MG63 (cell line): ENCODE data around the gene SUPT6H. TPM values are rescaled to one million over a fixed set of nuclear protein-coding genes. Genes with fewer than 3 reads are reported as not detected.
A peak's percentile ranks its signal among the peaks of the same experiment; 100 is the strongest.
"Not testable (repeated sequence)": the region's sequence is repeated elsewhere in the genome, so short reads cannot be mapped to it uniquely, and the experiment has no call there.

Experiments
- DNase-seq: peaks from one replicate; pipeline ENCODE4 v3.0.0-alpha.2; 2020
- H3K27me3 ChIP-seq: fragments of 250-450 bp; sonication (Bioruptor Pico); 2 replicates; pipeline ENCODE4 v1.5.1; 2020; ENCODE audit warnings: mild to moderate bottlenecking, moderate library complexity
- H3K36me3 ChIP-seq: fragments of 250-450 bp; sonication (Bioruptor Pico); 2 replicates; pipeline ENCODE4 v1.5.1; 2020; ENCODE audit warnings: mild to moderate bottlenecking, moderate library complexity
- H3K4me3 ChIP-seq: fragments of 250-450 bp; sonication (Bioruptor Pico); 2 replicates; pipeline ENCODE4 v1.5.1; 2020; ENCODE audit warnings: mild to moderate bottlenecking, moderate library complexity
- H3K9me3 ChIP-seq: fragments of 250-450 bp; sonication (Bioruptor Pico); 2 replicates; pipeline ENCODE4 v1.5.1; 2020; ENCODE audit warnings: mild to moderate bottlenecking, moderate library complexity
- total RNA-seq: library from RNA; depleted of rRNA; stranded (reverse); fragments of >200 nt; shearing (Covaris generic); gene quantifications from 2 replicates; pipeline ENCODE4 v1.2.3, GENCODE V29; 2014; ENCODE audit warnings: low replicate concordance

The SUPT6H gene
- total RNA-seq, 1 experiment from 2014 or later, result 27.6 TPM

DNA sequence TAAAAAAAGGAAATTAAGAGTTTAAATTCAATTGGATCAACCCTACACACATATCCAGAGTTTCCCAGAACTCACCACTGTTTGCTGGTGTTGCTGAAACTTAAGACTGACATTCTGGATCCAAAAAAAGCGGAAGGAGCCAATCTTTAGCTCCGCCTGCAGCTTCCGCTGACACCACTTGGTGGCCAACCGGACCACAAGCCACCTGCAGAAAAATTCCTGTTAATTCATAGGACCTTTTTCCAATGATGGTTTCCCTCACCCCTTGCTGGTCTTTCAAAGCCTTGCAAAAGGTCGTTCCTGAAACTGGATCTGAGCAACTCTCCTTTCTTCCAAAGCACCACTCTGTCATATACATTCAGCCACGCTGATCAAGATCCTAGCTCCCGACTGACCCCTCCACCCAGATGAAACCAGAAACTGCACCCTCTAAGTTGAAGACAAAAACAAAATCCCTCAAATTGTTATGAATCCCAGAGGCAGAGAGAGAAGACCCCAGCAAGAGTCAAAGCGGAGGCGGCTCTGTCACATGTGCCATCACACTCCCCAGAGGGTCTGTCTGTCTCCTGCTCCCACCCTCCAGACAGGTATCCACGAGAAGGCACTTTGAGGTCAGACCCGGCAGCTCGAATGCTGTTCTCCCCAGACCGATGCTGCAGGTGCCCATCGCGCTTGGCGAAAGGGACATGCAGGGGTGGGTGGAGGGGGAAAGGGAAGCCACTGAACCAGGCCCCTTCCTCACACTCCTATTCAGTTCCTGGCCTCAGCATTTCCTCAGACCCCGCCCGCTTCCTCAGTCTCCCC lies 17.8 kb upstream of the SUPT6H start:
- Histone ChIP-seq H3K4me3 (peak overlapping the region; percentile 70), H3K9me3 (no peaks in the 10 kb centered on the region), H3K36me3 (peaks cover 68% of the 10 kb centered on the region), H3K27me3 (no peaks in the 10 kb centered on the region)
- peak; percentile 47 for DNase-seq

DNA sequence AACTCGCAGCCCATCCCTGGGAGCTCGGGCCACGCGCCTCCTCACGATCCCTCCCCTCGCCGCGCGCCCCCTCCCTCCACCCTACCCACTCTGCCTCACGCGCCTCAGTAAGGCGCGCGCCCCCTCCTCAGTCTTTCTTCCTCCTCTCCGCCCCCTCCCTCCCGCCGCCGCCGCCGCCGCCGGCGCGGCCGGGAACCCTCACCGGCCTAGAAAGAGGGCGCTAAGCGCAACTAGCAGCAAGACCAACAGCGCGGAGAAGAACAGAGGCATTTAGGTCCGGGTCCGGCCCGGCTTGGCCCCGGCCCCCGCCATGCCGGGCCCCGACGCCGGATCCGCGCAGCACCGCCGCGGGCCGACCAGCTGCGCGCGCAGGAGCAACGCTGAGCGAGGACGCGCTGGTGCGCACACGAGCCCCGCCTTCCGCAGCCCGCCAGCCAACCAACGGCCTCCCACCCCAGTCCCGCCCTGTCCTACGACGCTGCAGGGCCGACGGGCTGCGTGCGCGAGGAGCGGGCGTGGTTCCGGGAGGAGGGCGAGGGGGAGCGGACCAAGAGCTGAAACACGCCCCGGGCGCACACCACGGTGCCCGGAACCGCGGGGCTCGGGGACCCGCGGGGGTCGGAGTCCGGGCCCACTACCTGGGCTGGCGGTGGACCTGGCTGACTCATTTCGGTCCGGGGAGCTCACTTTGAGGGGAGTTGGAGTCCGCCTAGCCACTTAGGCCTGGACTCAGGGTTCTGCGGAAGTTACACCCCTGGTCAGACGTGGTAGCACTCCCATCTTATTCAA lies 17.0 kb upstream of the SUPT6H start, which contains the start of gene BLTP2:
TSS of gene BLTP2 (minus strand) at position 372 of the 789 bp plus-strand sequence. CDS start at position 270, 102 bp downstream.
- Histone ChIP-seq H3K27me3 (no peaks in the 10 kb centered on the region), H3K36me3 (peaks cover 65% of the 10 kb centered on the region), H3K9me3 (no peaks in the 10 kb centered on the region), H3K4me3 (peak within 1 kb of the TSS; percentile 70)
- DNase-seq, result peak; percentile 97

DNA sequence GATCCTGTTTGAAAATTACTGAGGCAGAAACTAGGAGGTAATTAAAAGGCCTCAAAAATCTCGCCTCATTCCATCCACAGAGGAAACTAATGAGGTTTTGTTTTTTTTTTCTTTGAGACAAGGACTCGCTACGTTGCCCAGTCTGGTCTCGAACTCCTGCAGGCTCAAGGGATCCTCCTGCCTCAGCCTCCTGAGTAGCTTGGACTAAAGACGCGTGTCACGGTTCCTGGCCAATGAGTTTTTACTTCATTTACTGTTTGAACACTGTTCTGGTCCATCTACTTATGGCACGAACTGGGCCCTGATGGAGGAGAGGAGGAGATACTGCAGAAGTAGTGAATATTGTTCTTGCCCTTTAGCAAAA lies 16.4 kb upstream of the SUPT6H start:
- H3K27me3 ChIP-seq, result no peaks in the 10 kb centered on the region
- peaks cover 61% of the 10 kb centered on the region for H3K36me3 ChIP-seq
- peak overlapping the region; percentile 70 for H3K4me3 ChIP-seq

DNA sequence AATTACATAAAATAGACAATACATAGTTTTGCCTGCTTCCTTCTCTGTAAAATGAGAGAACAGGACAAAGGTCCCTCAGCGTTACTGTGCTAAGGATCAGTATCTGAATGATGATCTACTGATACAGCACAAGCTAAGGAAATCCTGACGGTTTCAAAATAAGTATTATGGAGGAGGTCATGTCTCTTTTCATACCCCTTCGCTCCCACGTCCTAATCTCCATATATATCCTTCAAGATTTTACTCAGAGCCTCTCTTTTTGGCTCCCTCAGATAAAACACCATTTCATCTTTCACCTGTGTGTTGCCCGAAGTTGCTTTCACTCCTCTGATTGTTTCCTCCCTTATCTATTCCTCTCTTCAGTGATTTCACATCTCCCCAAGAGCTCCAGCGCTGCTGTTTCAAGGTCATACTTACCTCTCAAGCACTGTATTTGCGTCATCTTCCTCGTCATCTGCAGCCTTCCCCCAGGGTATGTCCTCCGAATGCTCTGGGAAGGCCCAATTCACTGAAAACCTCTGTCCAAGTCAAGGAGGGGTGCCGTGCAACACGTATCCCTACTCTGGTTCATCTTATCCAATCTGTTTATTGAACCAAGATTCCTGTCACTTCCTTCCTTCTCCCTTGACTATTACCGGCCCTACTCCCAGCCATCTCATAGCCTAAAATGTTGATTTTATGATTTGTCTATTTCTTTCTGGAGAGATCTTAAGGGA lies 15.8 kb upstream of the SUPT6H start:
- no peak for DNase-seq
- no peaks in the 10 kb centered on the region for H3K9me3 ChIP-seq
- peak overlapping the region; percentile 70; the same call in 1 of the 2 replicates for H3K4me3 ChIP-seq
- no peaks in the 10 kb centered on the region for H3K27me3 ChIP-seq
- H3K36me3 ChIP-seq, result peaks cover 59% of the 10 kb centered on the region

More for the DNA sequence above, 16.4 kb upstream of the SUPT6H start:
- no peaks in the 10 kb centered on the region for H3K9me3 ChIP-seq
- DNase-seq, result no peak

DNA sequence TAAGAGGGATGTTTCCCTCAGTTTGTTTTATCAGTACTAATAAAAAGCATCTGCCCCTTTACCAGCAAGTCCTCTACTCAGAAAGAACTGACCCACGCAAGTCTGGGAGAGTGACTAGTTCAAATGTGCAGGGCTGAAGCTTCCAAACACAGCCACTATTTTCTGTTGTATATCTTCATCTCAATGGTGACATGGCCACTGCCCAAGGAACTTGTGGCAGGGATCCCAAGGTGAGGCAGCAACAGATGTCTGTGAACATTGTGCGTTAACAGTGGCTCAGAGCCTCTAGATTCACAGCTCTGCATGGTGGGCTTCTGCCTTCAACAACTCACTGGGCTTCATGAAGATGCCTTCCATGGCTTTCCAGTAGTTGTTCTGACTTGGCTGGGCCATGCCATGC lies 13.3 kb upstream of the SUPT6H start:
- no peak for DNase-seq
- no peaks in the 10 kb centered on the region for H3K27me3 ChIP-seq
- H3K9me3 ChIP-seq, result no peaks in the 10 kb centered on the region
- H3K4me3 ChIP-seq, result no peak overlapping the region
- peaks cover 58% of the 10 kb centered on the region for H3K36me3 ChIP-seq

DNA sequence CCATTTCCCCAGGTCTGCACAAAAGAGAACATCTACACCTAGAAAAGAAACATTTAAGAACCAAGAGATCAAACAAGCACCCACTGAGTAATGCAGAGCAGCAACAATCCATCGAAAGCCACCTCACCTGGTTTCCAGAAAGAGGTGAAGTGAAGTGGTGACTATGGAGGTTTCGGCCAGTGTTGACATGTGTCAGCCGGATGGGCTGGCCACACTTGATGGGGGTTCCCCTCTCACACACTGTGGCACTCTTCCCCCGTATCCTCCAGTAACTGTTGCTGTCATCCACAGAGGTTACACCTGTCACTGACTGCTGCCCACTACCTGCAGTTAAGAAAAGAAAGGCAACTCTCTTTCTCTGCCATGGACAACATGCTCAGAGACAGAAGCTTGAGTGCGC lies 6.8 kb upstream of the SUPT6H start:
- H3K9me3 ChIP-seq, result peaks cover 5% of the 10 kb centered on the region
- peaks cover 72% of the 10 kb centered on the region for H3K36me3 ChIP-seq
- no peak overlapping the region for H3K4me3 ChIP-seq
- no peak for DNase-seq
- no peaks in the 10 kb centered on the region for H3K27me3 ChIP-seq

DNA sequence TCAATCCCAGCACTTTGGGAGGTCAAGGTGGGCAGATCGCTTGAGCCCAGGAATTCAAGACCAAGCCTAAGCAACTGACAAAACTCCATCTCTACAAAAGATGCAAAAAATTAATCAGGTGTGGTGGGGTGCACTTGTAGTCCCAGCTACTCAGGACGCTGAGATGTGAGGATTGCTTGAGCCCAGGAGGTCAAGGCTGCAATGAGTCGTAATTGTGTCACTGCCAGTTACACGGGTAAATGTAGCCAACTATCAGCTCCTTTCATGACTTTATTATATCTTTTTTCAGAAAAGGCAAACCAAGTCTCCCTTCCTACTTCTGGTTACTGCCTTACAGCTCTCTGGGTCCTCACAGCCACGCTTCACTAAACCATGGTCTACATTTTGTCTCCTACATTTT lies 4.2 kb upstream of the SUPT6H start:
- DNase-seq, result peak; percentile 50
- Histone ChIP-seq H3K27me3 (no peaks in the 10 kb centered on the region), H3K36me3 (peaks cover 65% of the 10 kb centered on the region), H3K4me3 (no peak overlapping the region), H3K9me3 (peaks cover 5% of the 10 kb centered on the region)

DNA sequence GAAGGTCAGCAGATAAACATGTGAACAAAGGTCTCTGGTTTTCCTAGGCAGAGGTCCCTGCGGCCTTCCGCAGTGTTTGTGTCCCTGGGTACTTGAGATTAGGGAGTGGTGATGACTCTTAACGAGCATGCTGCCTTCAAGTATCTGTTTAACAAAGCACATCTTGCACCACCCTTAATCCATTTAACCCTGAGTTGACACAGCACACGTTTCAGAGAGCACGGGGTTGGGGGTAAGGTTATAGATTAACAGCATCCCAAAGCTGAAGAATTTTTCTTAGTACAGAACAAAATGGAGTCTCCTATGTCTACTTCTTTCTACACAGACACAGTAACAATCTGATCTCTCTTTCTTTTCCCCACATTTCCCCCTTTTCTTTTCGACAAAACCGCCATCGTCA lies 3.7 kb upstream of the SUPT6H start:
- DNase-seq, H3K4me3 ChIP-seq, H3K27me3 ChIP-seq, H3K9me3 ChIP-seq: not testable (repeated sequence)
- H3K36me3 ChIP-seq, result peaks cover 60% of the 10 kb centered on the region

DNA sequence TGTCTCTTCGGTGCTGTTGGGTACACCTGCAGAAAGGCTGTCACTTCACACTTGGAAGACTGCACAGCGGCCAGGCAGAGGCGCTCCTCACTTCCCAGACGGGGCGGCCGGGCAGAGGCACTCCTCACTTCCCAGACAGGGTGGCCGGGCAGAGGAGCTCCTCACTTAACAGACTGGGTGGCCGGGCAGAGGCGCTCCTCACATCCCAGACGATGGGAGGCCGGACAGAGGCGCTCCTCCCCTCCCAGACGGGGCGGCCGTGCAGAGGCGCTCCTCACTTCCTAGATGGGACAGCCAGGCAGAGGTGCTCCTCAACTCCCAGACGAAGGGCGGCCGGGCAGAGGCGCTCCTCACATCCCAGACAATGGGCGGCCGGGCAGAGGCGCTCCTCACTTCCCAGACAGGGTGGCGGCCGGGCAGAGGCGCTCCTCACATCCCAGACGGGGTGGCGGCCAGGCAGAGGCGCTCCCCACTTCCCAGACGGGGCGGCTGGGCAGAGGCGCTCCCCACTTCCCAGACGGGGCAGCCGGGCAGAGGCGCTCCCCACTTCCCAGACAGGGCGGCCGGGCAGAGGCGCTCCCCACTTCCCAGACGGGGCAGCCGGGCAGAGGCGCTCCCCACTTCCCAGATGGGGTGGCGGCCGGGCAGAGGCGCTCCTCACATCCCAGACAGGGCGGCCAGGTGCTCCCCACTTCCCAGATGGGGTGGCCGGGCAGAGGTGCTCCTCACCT lies 3.1 kb upstream of the SUPT6H start:
- H3K36me3 ChIP-seq, result peaks cover 56% of the 10 kb centered on the region
- not testable (repeated sequence) for DNase-seq, H3K4me3 ChIP-seq, H3K27me3 ChIP-seq, H3K9me3 ChIP-seq

DNA sequence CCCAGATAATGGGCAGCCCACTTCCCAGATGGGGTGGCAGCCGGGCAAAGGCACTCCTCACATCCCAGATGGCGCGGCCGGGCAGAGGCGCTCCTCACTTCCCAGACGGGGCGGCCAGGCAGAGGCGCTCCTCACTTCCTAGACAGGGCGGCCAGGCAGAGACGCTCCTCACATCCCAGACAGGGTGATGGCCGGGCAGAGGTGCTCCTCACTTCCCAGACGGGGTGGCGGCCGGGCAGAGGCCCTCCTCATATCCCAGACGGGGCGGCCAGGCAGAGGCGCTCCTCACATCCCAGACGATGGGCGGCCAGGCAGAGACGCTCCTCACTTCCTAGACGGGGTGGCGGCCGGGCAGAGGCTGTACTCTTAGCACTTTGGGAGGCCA lies 2.5 kb upstream of the SUPT6H start:
- H3K9me3 ChIP-seq, H3K4me3 ChIP-seq, DNase-seq, H3K27me3 ChIP-seq: not testable (repeated sequence)
- H3K36me3 ChIP-seq, result peaks cover 58% of the 10 kb centered on the region

DNA sequence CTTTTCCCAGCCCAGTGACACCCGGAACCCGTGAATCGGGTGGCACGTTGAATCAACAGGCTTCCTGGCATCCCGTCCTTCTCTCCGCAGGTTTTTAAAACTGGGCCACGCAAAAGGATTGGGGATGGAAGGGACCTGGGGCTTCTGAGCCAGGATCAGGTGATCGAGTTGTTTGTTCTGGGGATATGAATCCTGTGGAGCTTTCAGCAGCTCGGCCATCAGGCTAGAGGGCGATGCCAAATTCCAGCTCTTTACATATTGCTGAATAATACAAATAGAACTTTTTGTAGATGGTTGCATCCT lies 473 bp downstream of the SUPT6H start:
- Histone ChIP-seq H3K27me3 (no peaks in the 10 kb centered on the region), H3K9me3 (peaks cover 5% of the 10 kb centered on the region), H3K4me3 (peak overlapping the region; percentile 81), H3K36me3 (peaks cover 60% of the 10 kb centered on the region)
- no peak for DNase-seq

DNA sequence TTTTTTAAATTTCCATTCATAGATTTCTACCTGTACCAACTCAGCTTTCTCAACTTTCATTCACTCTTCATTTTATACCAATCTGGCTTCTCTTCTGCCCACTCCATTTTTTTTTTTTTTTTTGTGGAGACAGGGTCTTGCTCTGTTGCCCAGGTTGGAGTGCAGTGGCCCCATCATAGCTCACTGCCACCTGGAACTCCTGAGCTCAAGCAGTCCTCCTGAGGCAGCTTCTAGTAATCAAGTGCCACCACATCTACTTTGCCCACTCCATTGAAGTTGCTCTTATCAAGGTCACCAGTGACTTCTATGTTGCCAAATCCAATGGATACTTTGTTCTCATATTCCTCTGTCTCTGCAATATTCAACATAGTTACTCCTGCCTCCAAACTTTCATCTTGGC lies 1.7 kb downstream of the SUPT6H start:
- DNase-seq, result no peak
- Histone ChIP-seq H3K27me3 (no peaks in the 10 kb centered on the region), H3K36me3 (peaks cover 58% of the 10 kb centered on the region), H3K4me3 (no peak overlapping the region), H3K9me3 (peaks cover 3% of the 10 kb centered on the region)

DNA sequence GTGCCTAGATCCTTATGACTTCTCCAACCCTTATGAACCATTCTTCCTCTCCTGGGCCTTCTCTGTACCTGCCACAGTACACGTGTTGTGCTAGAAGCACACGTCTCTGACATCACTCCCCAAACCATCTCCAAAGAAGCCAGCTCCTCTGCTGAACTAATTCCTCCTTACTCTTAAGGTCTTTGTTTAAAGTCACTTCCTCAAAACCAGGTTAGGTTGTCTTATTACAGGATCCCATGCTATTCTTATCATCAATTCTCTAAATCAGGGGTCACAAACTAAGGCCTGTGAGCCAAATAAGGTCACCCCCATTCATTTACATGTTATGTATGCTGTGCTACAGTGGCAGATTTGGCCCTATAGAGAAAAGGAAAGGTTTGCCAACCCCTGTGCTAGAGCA lies 4.0 kb downstream of the SUPT6H start:
- no peak overlapping the region for H3K4me3 ChIP-seq
- DNase-seq, result no peak
- no peaks in the 10 kb centered on the region for H3K9me3 ChIP-seq
- H3K36me3 ChIP-seq, result peaks cover 64% of the 10 kb centered on the region
- H3K27me3 ChIP-seq, result no peaks in the 10 kb centered on the region

DNA sequence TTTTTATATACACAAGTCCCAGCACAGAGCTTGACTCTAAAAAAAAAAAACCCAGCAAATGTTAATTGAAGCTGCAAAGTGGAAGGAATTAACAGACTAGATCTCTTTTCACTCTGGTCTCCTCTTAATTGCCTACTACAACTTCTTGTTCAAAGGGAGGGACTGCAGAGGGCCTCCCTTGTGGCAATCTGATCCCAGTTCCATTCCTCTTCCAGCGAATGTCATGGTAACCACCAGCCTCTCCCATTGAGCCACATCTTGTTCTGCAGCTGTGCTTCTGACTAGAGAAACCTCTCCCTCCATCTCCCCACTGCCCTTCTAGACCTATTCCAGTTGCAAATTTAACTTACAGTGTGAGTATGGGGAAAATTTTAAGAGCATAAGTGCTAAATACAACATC lies 5.9 kb downstream of the SUPT6H start:
- H3K36me3 ChIP-seq, result peaks cover 74% of the 10 kb centered on the region
- no peak overlapping the region for H3K4me3 ChIP-seq
- H3K9me3 ChIP-seq, result no peaks in the 10 kb centered on the region
- no peak for DNase-seq
- no peaks in the 10 kb centered on the region for H3K27me3 ChIP-seq

DNA sequence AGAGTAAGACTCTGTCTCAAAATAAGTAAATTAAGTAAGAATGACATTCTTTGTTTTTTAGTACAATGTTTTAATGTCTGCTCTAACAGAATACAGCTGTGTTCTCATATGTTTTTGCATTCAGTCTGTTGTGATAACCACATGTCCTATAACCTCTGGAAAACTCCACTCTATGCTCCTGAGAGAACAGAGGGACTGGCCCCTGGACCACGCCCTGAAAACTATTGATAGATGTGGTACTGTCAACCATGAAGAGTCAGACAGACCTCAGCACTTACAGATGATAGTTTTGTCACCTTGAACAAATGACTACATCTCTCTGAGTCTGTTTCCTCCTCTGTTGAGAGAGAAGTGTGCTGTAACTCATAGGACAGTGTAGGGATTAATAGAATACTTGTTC lies 7.9 kb downstream of the SUPT6H start:
- no peak for DNase-seq
- Histone ChIP-seq H3K9me3 (no peaks in the 10 kb centered on the region), H3K4me3 (no peak overlapping the region), H3K36me3 (peaks cover 87% of the 10 kb centered on the region), H3K27me3 (no peaks in the 10 kb centered on the region)

DNA sequence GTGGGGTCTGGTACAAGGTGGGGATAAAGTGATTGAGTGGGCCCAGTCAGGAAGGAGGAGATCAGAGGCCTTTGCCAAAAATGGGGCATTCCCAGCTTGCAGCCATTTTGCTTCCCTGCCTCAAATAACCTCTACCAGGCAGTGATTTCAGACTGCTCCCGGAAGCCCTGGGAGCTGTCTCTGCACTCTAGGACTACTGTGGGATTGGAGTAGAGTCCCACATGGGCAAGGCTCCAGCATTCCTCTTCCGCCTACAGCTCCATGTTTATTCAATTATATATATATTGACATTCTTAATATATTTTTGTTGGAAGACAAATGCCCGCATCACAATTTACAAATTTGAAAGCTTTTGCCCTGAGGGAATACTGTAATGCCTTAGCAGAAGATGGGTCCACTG lies 13.5 kb downstream of the SUPT6H start:
- H3K9me3 ChIP-seq, result no peaks in the 10 kb centered on the region
- no peaks in the 10 kb centered on the region for H3K27me3 ChIP-seq
- peak; percentile 40 for DNase-seq
- peaks cover 91% of the 10 kb centered on the region for H3K36me3 ChIP-seq
- no peak overlapping the region for H3K4me3 ChIP-seq

DNA sequence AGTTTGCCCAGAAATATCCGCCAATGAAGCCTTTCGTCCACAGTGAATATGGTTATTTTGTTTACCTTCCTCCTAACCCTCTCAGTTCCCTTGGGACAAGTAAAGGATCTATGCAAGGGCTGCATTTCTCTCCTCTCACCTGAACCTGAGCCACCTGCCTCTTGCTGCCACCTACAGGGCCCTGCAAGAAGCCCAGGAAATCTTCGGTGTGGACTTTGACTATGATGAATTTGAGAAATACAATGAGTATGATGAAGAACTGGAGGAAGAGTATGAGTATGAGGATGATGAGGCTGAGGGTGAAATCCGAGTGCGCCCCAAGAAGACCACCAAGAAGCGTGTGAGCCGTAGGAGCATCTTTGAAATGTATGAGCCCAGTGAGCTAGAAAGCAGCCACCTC lies 14.0 kb downstream of the SUPT6H start:
- no peaks in the 10 kb centered on the region for H3K27me3 ChIP-seq
- no peak for DNase-seq
- H3K9me3 ChIP-seq, result no peaks in the 10 kb centered on the region
- H3K36me3 ChIP-seq, result peaks cover 91% of the 10 kb centered on the region
- H3K4me3 ChIP-seq, result no peak overlapping the region
